SU-DHL-6 (cell line): ENCODE data around the gene CXCL3.

Experiments used
- CTCF ChIP-seq: fragments of 200-600 bp; sonication (generic); IDR thresholded peaks from one replicate; pipeline ENCODE4 v1.5.1; 2017; ENCODE audit warnings: antibody characterized with exemption, mild to moderate bottlenecking, low read length, moderate library complexity; ENCODE audit not compliant: insufficient read depth, poor library complexity, severe bottlenecking
- EZH2phosphoT487 ChIP-seq: fragments of 200-600 bp; sonication (generic), shearing (Covaris generic); conservative IDR thresholded peaks from 2 replicates; pipeline ENCODE4 v1.6.1; 2018; ENCODE audit warnings: mild to moderate bottlenecking, antibody characterized with exemption, low read length, moderate library complexity, mixed read lengths

GRCh38 chr4:74055498-74055897 lies 17.0 kb upstream of the CXCL3 start:
- TF ChIP-seq CTCF, result no peak
- TF ChIP-seq EZH2phosphoT487, result no peak
